Hair follicle dermal papilla cell (primary cell): ENCODE measurements around the gene INSRR. TPM values are rescaled to one million over a fixed set of nuclear protein-coding genes. Genes with fewer than 3 reads are reported as not detected.

Experiments
- total RNA-seq: library from RNA; depleted of rRNA; stranded (reverse); fragments of >200 nt; gene quantifications from 2 replicates; pipeline ENCODE4 v1.2.3, GENCODE V29; 2012

INSRR gene
- total RNA-seq: under 0.01 TPM in 2 replicates

GRCh38 chr1:156858959-156859522 lies at the start of gene INSRR:
INSRR (minus strand) TSS chr1:156859117; CDS start chr1:156858621, 496 bp downstream.

GRCh38 chr1:156893048-156893953 lies 34.4 kb upstream of the INSRR start, which contains the start of gene PEAR1:
PEAR1 (plus strand) TSS chr1:156893718; CDS start chr1:156903927, 10,209 bp downstream.

GRCh38 chr1:156860628-156861423 lies 1.9 kb upstream of the INSRR start, which contains the start of gene NTRK1:
NTRK1 (plus strand) TSS chr1:156860865; CDS start chr1:156860935, 70 bp downstream.

GRCh38 chr1:156816561-156817328 lies 42.2 kb downstream of the INSRR start, which contains the start of gene SH2D2A:
SH2D2A (minus strand) TSS chr1:156816848; CDS start chr1:156816708, 140 bp downstream.

Other genes starting within 250 kb of the INSRR start
- gene HAPLN2, start 239.7 kb downstream of the INSRR start, total RNA-seq: not detected in 2 replicates
- not detected in 2 replicates for gene BCAN, start 217.0 kb downstream of the INSRR start, total RNA-seq
- gene NES, start 181.7 kb downstream of the INSRR start, total RNA-seq: 28.1 and 28.2 TPM in 2 replicates
- 144 and 158 TPM in 2 replicates for gene CRABP2, start 153.5 kb downstream of the INSRR start, total RNA-seq
- gene METTL25B, start 130.6 kb downstream of the INSRR start, total RNA-seq: 9.6 and 9.9 TPM in 2 replicates
- 19.3 and 26.1 TPM in 2 replicates for gene ISG20L2, start 130.4 kb downstream of the INSRR start, total RNA-seq
- gene MRPL24, start 118.0 kb downstream of the INSRR start, total RNA-seq: 19.1 and 22.3 TPM in 2 replicates
- 161 and 170 TPM in 2 replicates for gene HDGF, start 107.4 kb downstream of the INSRR start, total RNA-seq
- gene PRCC, start 91.6 kb downstream of the INSRR start, total RNA-seq: 25.8 and 30.4 TPM in 2 replicates
- gene SH2D2A, start 42.3 kb downstream of the INSRR start, total RNA-seq: 0.32 and 0.61 TPM in 2 replicates
- not detected in 2 replicates for gene NTRK1, start 1.7 kb upstream of the INSRR start, total RNA-seq
- 4.3 and 5.0 TPM in 2 replicates for gene PEAR1, start 34.6 kb upstream of the INSRR start, total RNA-seq
- under 0.01 TPM in 1 of 2 replicates, not detected in the other for gene LRRC71, start 61.5 kb upstream of the INSRR start, total RNA-seq
- 52.0 and 70.6 TPM in 2 replicates for gene ARHGEF11, start 186.6 kb upstream of the INSRR start, total RNA-seq
- not detected in 2 replicates for gene ETV3L, start 240.7 kb upstream of the INSRR start, total RNA-seq